Keratinocyte (primary cell): ENCODE data around the gene VAC14. TPM values are rescaled to one million over a fixed set of nuclear protein-coding genes. Genes with fewer than 3 reads are reported as not detected.

Source experiments
- DNase-seq: peaks from one replicate; pipeline ENCODE4 v3.0.0-alpha.2; 2011; ENCODE audit warnings: low read depth, missing footprints, low spot score
- FAIRE-seq: peaks from 2 replicates; lab custom pipeline; 2011; peaks lifted over from hg19 to GRCh38; lab: Jason Lieb, UNC
- H2AFZ ChIP-seq: 2 replicates; pipeline ENCODE4 v1.6.0; 2012; ENCODE audit warnings: low read length, control low read depth, inconsistent platforms; ENCODE audit not compliant: control insufficient read depth
- H3K27ac ChIP-seq: 2 replicates; pipeline ENCODE4 v1.5.1; 2011; ENCODE audit warnings: low read length; ENCODE audit not compliant: control insufficient read depth, insufficient read depth
- H3K27me3 ChIP-seq: 3 replicates; pipeline ENCODE4 v1.6.0; 2011; ENCODE audit warnings: low read length; ENCODE audit not compliant: control insufficient read depth, insufficient read depth; ENCODE audit errors: extremely low read depth
- H3K36me3 ChIP-seq, 2 experiments: 2 replicates in 1 of 2; 3 replicates in 1 of 2; pipeline ENCODE4 v1.5.1; 2011; ENCODE audit warnings: low read length in 2 of 2, mild to moderate bottlenecking in 1 of 2; ENCODE audit not compliant: control insufficient read depth in 2 of 2, insufficient read depth in 2 of 2; ENCODE audit errors: extremely low read depth in 1 of 2
- H3K4me1 ChIP-seq: 3 replicates; pipeline ENCODE4 v1.5.1; 2011; ENCODE audit warnings: low read length; ENCODE audit not compliant: control insufficient read depth, insufficient read depth; ENCODE audit errors: extremely low read depth
- H3K4me2 ChIP-seq: 3 replicates; pipeline ENCODE4 v1.6.0; 2011; ENCODE audit warnings: low read depth, low read length; ENCODE audit not compliant: control insufficient read depth, insufficient read depth; ENCODE audit errors: extremely low read depth
- H3K4me3 ChIP-seq, 3 experiments: fragments of 200-600 bp in 1 of 3; sonication (generic) in 1 of 3; 2 replicates in 2 of 3; 3 replicates in 1 of 3; pipeline ENCODE4 v1.5.1; 2011 to 2016; ENCODE audit warnings: low read length in 3 of 3, mild to moderate bottlenecking in 3 of 3, control low read depth in 2 of 3, inconsistent platforms in 1 of 3, low read depth in 1 of 3, mixed read lengths in 1 of 3, mixed run types in 1 of 3, moderate library complexity in 1 of 3; ENCODE audit not compliant: control insufficient read depth in 2 of 3, insufficient read depth in 2 of 3; ENCODE audit errors: extremely low read depth in 1 of 3
- H3K79me2 ChIP-seq: 2 replicates; pipeline ENCODE4 v1.6.0; 2012; ENCODE audit warnings: low read length; ENCODE audit not compliant: control insufficient read depth, insufficient read depth
- H3K9ac ChIP-seq: 3 replicates; pipeline ENCODE4 v1.6.0; 2011; ENCODE audit warnings: low read length; ENCODE audit not compliant: control insufficient read depth, insufficient read depth; ENCODE audit errors: extremely low read depth
- H3K9me1 ChIP-seq: 3 replicates; pipeline ENCODE4 v1.6.0; 2011; ENCODE audit warnings: low read length; ENCODE audit not compliant: control insufficient read depth, insufficient read depth; ENCODE audit errors: extremely low read depth
- H3K9me3 ChIP-seq: 2 replicates; pipeline ENCODE4 v1.5.1; 2012; ENCODE audit warnings: low read depth, low read length; ENCODE audit not compliant: control insufficient read depth
- H4K20me1 ChIP-seq: 3 replicates; pipeline ENCODE4 v1.6.0; 2011; ENCODE audit warnings: low read length; ENCODE audit not compliant: control insufficient read depth, insufficient read depth; ENCODE audit errors: extremely low read depth
- EZH2 ChIP-seq: IDR thresholded peaks from one replicate; pipeline ENCODE4 v1.6.1; 2012; ENCODE audit warnings: inconsistent platforms, mild to moderate bottlenecking, low read length, moderate library complexity
- dilution Hi-C: fragments of 300-500 bp; cut with MboI; formaldehyde crosslinking; loops from one replicate; pipeline ENCODE4 v1.7.0; 2020; ENCODE audit warnings: low sequenced_read_pairs; ENCODE audit not compliant: extremely low pct_ligation_motif_present
- polyA plus RNA-seq, 5 experiments: library from polyadenylated mRNA; depleted of rRNA in 3 of 5; stranded (reverse) in 3 of 5; stranded (forward) in 1 of 5; unstranded in 1 of 5; fragments of >200 nt; gene quantifications; 1 replicate in 1 of 5; 2 replicates in 3 of 5; 3 replicates in 1 of 5; pipeline versions ENCODE4 v1.2.1 to v1.2.3, GENCODE V29; 2011 to 2012; ENCODE audit warnings: missing spikeins in 2 of 5, low read depth in 1 of 5, low replicate concordance in 1 of 5
- TF ChIP-seq, protein P1 (sequence below), 3 experiments: IDR thresholded peaks in 1 of 3; conservative IDR thresholded peaks in 1 of 3; optimal IDR thresholded peaks in 1 of 3; 2 replicates in 2 of 3; 3 replicates in 1 of 3; pipeline versions ENCODE3 to v1.5.1; 2011; ENCODE audit warnings: low read length in 3 of 3, mild to moderate bottlenecking in 3 of 3, moderate library complexity in 2 of 3, control low read depth in 1 of 3, inconsistent platforms in 1 of 3; ENCODE audit not compliant: insufficient read depth in 2 of 3; ENCODE audit errors: extremely low read depth in 1 of 3

The VAC14 gene
- polyA plus RNA-seq, 1 donor (not counting 4 experiments of a cell fraction or from before 2014, with no cell fraction given): 15.9 TPM

DNA sequence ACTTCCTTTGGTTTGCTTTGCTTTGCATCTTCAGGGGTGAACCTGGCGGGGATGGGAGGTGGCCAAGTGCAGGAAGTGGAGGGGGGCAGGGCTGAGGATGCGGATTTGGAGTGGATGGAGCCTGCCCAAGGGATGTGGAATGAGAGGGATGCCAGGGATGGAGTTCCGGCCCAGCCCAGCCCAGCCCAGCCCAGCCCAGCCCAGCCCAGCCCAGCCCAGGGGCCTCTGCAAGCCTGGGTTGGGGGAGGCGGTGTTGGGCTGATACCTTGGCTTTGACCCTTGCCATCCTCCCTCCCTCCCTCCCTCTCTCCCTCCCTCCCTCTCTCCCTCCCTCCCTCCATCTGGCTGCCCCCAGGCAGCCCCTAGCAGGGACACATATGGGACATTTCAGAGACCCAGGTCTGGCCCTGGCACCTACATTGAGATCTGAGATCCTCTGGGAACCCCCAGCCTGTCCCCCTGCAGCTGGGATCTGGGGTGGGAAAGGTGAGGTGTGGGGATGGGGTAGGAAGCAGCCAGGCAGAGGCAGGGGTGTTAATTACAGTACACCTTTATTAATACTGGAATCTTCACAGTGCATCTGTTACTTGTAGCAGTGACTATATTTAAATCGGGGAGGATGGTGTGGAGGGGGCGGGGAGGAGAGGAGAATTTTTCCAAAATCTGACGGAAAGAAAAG, 140.1 kb downstream of the VAC14 start:
- H4K20me1 ChIP-seq: no peaks in the 10 kb centered on the region
- H2AFZ ChIP-seq: no peak overlapping the region
- no peak overlapping the region for H3K4me3 ChIP-seq
- no peaks in the 10 kb centered on the region for H3K9me1 ChIP-seq
- H3K4me2 ChIP-seq: no peak overlapping the region
- no peaks in the 10 kb centered on the region for H3K4me1 ChIP-seq
- no peaks in the 10 kb centered on the region for H3K79me2 ChIP-seq
- no peak for FAIRE-seq
- no peak for DNase-seq
- H3K27me3 ChIP-seq: no peaks in the 10 kb centered on the region
- no peak overlapping the region for H3K27ac ChIP-seq
- peaks cover 5 to 11% of the 10 kb centered on the region in 2 experiments for H3K36me3 ChIP-seq
- no peaks in the 10 kb centered on the region for H3K9me3 ChIP-seq
- dilution Hi-C loops: no loop called here
- H3K9ac ChIP-seq: no peak overlapping the region
- TF ChIP-seq, protein P1, sequence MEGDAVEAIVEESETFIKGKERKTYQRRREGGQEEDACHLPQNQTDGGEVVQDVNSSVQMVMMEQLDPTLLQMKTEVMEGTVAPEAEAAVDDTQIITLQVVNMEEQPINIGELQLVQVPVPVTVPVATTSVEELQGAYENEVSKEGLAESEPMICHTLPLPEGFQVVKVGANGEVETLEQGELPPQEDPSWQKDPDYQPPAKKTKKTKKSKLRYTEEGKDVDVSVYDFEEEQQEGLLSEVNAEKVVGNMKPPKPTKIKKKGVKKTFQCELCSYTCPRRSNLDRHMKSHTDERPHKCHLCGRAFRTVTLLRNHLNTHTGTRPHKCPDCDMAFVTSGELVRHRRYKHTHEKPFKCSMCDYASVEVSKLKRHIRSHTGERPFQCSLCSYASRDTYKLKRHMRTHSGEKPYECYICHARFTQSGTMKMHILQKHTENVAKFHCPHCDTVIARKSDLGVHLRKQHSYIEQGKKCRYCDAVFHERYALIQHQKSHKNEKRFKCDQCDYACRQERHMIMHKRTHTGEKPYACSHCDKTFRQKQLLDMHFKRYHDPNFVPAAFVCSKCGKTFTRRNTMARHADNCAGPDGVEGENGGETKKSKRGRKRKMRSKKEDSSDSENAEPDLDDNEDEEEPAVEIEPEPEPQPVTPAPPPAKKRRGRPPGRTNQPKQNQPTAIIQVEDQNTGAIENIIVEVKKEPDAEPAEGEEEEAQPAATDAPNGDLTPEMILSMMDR (optimal IDR thresholded peaks at IDR 0.05 in 1 of 3, IDR thresholded peaks at IDR 0.05 in 1 of 3, conservative IDR thresholded peaks at IDR 0.05 in 1 of 3; ENCODE audit: extremely low read depth in 1 of 3, insufficient read depth in 2 of 3, low read length in 3 of 3): no peak
- TF ChIP-seq EZH2: no peak

DNA sequence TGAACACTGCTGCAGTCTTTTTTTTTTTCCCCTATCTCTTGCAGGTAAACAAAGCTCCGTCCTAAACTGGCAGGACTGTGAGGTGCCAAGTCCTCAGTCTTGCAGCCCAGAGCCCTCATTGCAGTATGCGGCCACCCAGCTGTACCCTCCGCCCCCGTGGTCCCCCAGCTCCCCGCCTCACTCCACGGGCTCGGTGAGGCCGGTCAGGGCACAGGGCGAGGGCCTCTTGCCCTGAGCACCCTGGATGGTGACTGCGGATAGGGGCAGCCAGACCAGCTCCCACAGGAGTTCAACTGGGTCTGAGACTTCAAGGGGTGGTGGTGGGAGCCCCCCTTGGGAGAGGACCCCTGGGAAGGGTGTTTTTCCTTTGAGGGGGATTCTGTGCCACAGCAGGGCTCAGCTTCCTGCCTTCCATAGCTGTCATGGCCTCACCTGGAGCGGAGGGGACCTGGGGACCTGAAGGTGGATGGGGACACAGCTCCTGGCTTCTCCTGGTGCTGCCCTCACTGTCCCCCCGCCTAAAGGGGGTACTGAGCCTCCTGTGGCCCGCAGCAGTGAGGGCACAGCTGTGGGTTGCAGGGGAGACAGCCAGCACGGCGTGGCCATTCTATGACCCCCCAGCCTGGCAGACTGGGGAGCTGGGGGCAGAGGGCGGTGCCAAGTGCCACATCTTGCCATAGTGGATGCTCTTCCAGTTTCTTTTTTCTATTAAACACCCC, 140.8 kb downstream of the VAC14 start:
- H3K27ac ChIP-seq: no peak overlapping the region
- no peaks in the 10 kb centered on the region for H3K9me1 ChIP-seq
- dilution Hi-C loops: no loop called here
- H3K4me1 ChIP-seq: no peaks in the 10 kb centered on the region
- H3K9me3 ChIP-seq: no peaks in the 10 kb centered on the region
- H3K79me2 ChIP-seq: no peaks in the 10 kb centered on the region
- FAIRE-seq (no peak), DNase-seq (no peak)
- no peak overlapping the region for H3K9ac ChIP-seq
- H3K27me3 ChIP-seq: no peaks in the 10 kb centered on the region
- H3K4me2 ChIP-seq: no peak overlapping the region
- no peak overlapping the region for H2AFZ ChIP-seq
- TF ChIP-seq, protein P1 (optimal IDR thresholded peaks at IDR 0.05 in 1 of 3, IDR thresholded peaks at IDR 0.05 in 1 of 3, conservative IDR thresholded peaks at IDR 0.05 in 1 of 3; ENCODE audit: extremely low read depth in 1 of 3, insufficient read depth in 2 of 3, low read length in 3 of 3): no peak
- no peak for TF ChIP-seq EZH2
- H4K20me1 ChIP-seq: no peaks in the 10 kb centered on the region
- no peak overlapping the region for H3K4me3 ChIP-seq
- H3K36me3 ChIP-seq: peaks cover 5 to 10% of the 10 kb centered on the region in 2 experiments
